ENCODE results near the gene BTNL9.
"Not testable (repeated sequence)": the region's sequence is repeated elsewhere in the genome, so short reads cannot be mapped to it uniquely, and the experiment has no call there.

DNA sequence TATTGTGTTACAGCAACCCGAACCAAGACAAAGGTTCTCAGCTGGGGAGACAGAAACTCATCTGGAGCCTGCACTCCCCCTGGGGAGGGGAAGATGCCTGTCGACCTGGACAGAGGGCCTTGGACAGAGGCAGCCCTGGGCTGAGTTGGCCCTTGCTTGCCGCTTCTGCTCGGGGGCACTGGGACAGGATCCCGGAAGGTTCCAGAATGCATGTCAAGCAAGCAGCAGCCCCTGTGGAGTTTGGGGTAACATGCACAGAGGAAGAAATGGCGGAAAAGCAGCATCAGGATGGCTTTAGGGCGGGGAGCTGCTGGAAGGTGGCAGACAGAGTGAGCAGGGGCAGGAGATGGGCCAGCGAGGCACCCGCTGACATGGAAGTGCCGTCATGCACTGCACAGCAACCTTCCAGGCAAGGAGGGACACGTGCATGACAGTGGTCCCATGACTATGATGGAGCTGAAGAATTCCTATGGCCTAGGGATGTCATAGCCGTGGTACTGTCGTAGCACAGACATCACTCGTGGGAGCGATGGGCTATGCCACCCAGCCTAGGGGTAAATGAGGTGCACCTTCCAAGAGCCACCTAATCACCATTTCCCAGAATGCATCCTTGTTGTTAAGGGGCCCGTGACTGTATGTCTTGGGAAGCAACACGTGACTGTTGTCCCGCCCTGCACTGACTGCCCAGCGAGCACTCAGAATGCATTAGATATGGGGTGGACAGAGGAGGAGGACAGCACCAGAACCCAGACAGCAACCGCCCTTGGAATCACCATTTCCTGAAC is 64.7 kb downstream of the BTNL9 start:
- not testable (repeated sequence) for TF ChIP-seq EZH2 (optimal IDR thresholded peaks at IDR 0.05; ENCODE audit: low read depth, low read length); EZH2phosphoT487 (IDR thresholded peaks at IDR 0.05; ENCODE audit: low read length)
- TF ChIP-seq, protein P1, sequence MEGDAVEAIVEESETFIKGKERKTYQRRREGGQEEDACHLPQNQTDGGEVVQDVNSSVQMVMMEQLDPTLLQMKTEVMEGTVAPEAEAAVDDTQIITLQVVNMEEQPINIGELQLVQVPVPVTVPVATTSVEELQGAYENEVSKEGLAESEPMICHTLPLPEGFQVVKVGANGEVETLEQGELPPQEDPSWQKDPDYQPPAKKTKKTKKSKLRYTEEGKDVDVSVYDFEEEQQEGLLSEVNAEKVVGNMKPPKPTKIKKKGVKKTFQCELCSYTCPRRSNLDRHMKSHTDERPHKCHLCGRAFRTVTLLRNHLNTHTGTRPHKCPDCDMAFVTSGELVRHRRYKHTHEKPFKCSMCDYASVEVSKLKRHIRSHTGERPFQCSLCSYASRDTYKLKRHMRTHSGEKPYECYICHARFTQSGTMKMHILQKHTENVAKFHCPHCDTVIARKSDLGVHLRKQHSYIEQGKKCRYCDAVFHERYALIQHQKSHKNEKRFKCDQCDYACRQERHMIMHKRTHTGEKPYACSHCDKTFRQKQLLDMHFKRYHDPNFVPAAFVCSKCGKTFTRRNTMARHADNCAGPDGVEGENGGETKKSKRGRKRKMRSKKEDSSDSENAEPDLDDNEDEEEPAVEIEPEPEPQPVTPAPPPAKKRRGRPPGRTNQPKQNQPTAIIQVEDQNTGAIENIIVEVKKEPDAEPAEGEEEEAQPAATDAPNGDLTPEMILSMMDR (IDR thresholded peaks at IDR 0.05; ENCODE audit: low read length) = not testable (repeated sequence)
